Tibial artery (tissue), 4 donors: ENCODE results near the gene ANKS3.

Source experiments
- DNase-seq, 2 donors: peaks; one replicate each; pipeline ENCODE4 v3.0.0-alpha.2; 2019
- H3K27ac ChIP-seq, 2 donors: fragments of 200-600 bp; sonication (generic) in 1 of 2; 1 replicate in 1 of 2; 2 replicates in 1 of 2; pipeline ENCODE4 v1.5.1; 2018 to 2019; ENCODE audit warnings: mild to moderate bottlenecking in 1 of 2
- H3K27me3 ChIP-seq, 2 donors: fragments of 200-600 bp; sonication (generic) in 1 of 2; one replicate each; pipeline versions ENCODE4 v1.5.1 to v1.6.0; 2016 to 2019
- H3K36me3 ChIP-seq, 3 donors: fragments of 200-600 bp; sonication (generic) in 2 of 3; one replicate each; pipeline ENCODE4 v1.5.1; 2016 to 2019; ENCODE audit warnings: mild to moderate bottlenecking in 2 of 3
- H3K4me1 ChIP-seq, 4 donors: fragments of 200-600 bp; sonication (generic) in 2 of 4; 1 replicate in 3 of 4; 2 replicates in 1 of 4; pipeline ENCODE4 v1.5.1; 2016 to 2019
- H3K4me3 ChIP-seq, 2 donors: fragments of 200-600 bp; sonication (generic) in 1 of 2; 1 replicate in 1 of 2; 2 replicates in 1 of 2; pipeline ENCODE4 v1.5.1; 2018 to 2019; ENCODE audit warnings: mild to moderate bottlenecking in 2 of 2
- H3K9me3 ChIP-seq, 3 donors: fragments of 200-600 bp; sonication (generic) in 1 of 3; one replicate each; pipeline ENCODE4 v1.5.1; 2016 to 2019
- CTCF ChIP-seq, 2 experiments: fragments of 200-600 bp in 1 of 2; fragments of 450-650 bp in 1 of 2; IDR thresholded peaks; one replicate each; pipeline ENCODE4 v1.5.1; 2017 to 2019; ENCODE audit warnings: antibody characterized with exemption in 2 of 2, mild to moderate bottlenecking in 1 of 2, moderate library complexity in 1 of 2
- intact Hi-C: fragments of 100-400 bp; cut with DNase I; formaldehyde crosslinking; loops from one replicate; pipeline ENCODE4 v1.15.0; 2023; ENCODE audit warnings: low total_unique reads

ANKS3 gene

GRCh38 chr16:4681471-4682083, 52.5 kb downstream of the ANKS3 start:
- no peaks in the 10 kb centered on the region for H3K9me3 ChIP-seq
- no peaks in the 10 kb centered on the region for H3K27me3 ChIP-seq
- no peak overlapping the region for H3K27ac ChIP-seq
- no peak overlapping the region for H3K4me3 ChIP-seq
- peaks cover 28 to 97% (median 84%) of the 10 kb centered on the region in 3 donors for H3K36me3 ChIP-seq
- intact Hi-C loops, result no loop called here
- no peak for TF ChIP-seq CTCF (IDR thresholded peaks at IDR 0.05)
- DNase-seq, result no peak
- H3K4me1 ChIP-seq, result peaks cover 0 to 7% (median 0%) of the 10 kb centered on the region in 4 donors

- Histone ChIP-seq H3K27me3 (no peaks in the 10 kb centered on the region), H3K36me3 (peaks cover 23 to 97% (median 80%) of the 10 kb centered on the region in 3 donors), H3K4me1 (peaks cover 0 to 7% (median 0%) of the 10 kb centered on the region in 4 donors), H3K4me3 (peak overlapping the region in 1 of 2 donors; percentile 14), H3K9me3 (no peaks in the 10 kb centered on the region), H3K27ac (no peak overlapping the region)
- TF ChIP-seq CTCF (IDR thresholded peaks at IDR 0.05), result no peak
- intact Hi-C loops, result no loop called here
- DNase-seq, result no peak
These were observed 53.2 kb downstream of the ANKS3 start for GRCh38 chr16:4680673-4681470.

- H3K36me3 ChIP-seq, result peaks cover 26 to 97% (median 74%) of the 10 kb centered on the region in 3 donors
These were observed 54.0 kb downstream of the ANKS3 start for GRCh38 chr16:4679850-4680636.

GRCh38 chr16:4679156-4679849, 54.8 kb downstream of the ANKS3 start:
- Histone ChIP-seq H3K27me3 (no peaks in the 10 kb centered on the region), H3K36me3 (peaks cover 23 to 93% (median 67%) of the 10 kb centered on the region in 3 donors), H3K27ac (no peak overlapping the region), H3K4me1 (peaks cover 0 to 7% (median 0%) of the 10 kb centered on the region in 4 donors), H3K9me3 (no peaks in the 10 kb centered on the region), H3K4me3 (peak overlapping the region in 1 of 2 donors; percentile 14)
- intact Hi-C loops, result no loop called here
- no peak for DNase-seq
- no peak for TF ChIP-seq CTCF (IDR thresholded peaks at IDR 0.05)

More at GRCh38 chr16:4679850-4680636, 54.0 kb downstream of the ANKS3 start:
- H3K27me3 ChIP-seq, result no peaks in the 10 kb centered on the region
- no peak overlapping the region for H3K27ac ChIP-seq
- peaks cover 0 to 7% (median 0%) of the 10 kb centered on the region in 4 donors for H3K4me1 ChIP-seq
- peak; percentile 51 to 80 for DNase-seq
- TF ChIP-seq CTCF (IDR thresholded peaks at IDR 0.05), result no peak
- intact Hi-C loops, result no loop called here
- H3K4me3 ChIP-seq, result peak overlapping the region in 1 of 2 donors; percentile 14
- no peaks in the 10 kb centered on the region for H3K9me3 ChIP-seq

- no peak for DNase-seq
These were observed 55.5 kb downstream of the ANKS3 start for GRCh38 chr16:4678596-4678995.

More at GRCh38 chr16:4678596-4678995, 55.5 kb downstream of the ANKS3 start:
- TF ChIP-seq CTCF (IDR thresholded peaks at IDR 0.05), result no peak
- intact Hi-C loops, result no loop called here
- Histone ChIP-seq H3K27ac (no peak overlapping the region), H3K9me3 (no peaks in the 10 kb centered on the region), H3K4me3 (no peak overlapping the region), H3K36me3 (peaks cover 20 to 93% (median 66%) of the 10 kb centered on the region in 3 donors), H3K27me3 (no peaks in the 10 kb centered on the region), H3K4me1 (peaks cover 0 to 7% (median 0%) of the 10 kb centered on the region in 4 donors)
